Activated CD8-positive, alpha-beta memory T cell treated with anti-CD3 and anti-CD28 coated beads, Interleukin-2, amount 50 U/mL, for 1 hour (primary cell): ENCODE results near the gene PHLDB2.
A peak's percentile ranks its signal among the peaks of the same experiment; 100 is the strongest.
"Not testable (repeated sequence)": the region's sequence is repeated elsewhere in the genome, so short reads cannot be mapped to it uniquely, and the experiment has no call there.

ENCODE experiments used
- DNase-seq: peaks from one replicate; pipeline ENCODE4 v3.0.0-alpha.2; 2020; ENCODE audit errors: extremely low read depth

Gene PHLDB2

DNA sequence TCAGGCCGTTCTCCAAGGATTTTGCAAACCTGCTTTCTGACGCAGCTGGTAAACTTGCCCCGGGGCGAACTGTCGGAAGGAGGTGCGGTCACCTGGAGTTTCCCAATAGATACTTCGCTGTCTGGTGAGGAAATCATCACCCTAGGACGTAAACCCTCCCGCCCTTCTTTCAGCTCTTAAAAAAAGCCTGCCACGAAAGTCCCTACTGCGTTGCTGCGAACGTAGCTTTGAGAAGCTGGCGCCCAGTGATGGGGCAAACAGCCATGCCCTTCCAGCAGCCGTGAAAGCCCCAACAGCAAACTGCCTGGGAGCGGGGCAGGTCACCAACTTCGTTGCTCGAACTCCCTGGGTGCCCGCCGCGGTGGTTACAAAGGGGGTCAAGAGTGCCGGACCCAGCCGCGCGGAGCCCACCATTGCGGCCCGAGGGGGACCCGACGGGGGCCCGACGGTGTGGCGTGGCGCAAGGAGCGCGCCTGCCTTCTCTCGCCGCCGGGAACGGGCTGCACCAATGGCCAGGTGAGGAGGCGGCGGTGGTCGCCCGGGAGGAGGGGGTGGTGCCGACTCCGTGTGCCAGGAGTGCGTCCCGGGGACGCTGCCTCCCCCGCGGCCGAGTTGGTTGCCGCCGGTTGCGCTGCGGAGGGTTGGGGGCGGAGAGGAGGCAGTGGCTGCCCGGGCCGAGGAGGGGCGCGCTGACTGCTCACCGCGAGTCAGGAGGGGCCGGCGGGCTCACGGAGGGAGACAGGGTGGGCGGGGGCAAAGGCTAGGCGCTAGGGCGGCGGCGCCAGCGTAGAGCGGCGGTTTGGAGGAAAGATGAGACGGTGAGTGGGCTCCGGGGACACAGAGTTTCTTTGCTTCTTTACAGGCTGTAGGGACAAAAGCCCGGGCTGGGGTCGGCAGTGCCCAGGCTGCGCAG is at the start of gene PHLDB2:
Gene PHLDB2, plus strand, starts transcription at position 205 of the 913 bp plus-strand sequence. CDS start 24,813 bp downstream, outside the sequence.
- peak; percentile 41 for DNase-seq

DNA sequence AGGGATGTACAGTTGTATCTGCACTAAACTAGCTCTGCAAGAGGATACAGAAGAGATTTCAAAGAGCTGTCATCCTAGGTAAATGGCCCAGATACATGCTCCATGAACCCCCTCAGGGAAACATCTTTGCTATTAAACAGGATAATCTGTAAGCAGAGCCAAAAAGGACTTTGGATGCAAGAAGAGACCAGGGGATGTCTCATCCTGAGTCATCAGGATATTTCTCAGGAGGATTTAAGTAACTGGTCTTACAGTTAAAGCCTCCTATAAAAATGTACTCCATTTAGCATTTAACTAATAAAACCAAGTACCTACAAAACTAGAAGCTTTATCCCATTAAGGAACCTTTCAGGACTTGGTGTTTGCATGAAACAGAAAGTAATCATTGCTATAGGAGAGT is 48.2 kb upstream of the PHLDB2 start:
- DNase-seq = no peak

DNA sequence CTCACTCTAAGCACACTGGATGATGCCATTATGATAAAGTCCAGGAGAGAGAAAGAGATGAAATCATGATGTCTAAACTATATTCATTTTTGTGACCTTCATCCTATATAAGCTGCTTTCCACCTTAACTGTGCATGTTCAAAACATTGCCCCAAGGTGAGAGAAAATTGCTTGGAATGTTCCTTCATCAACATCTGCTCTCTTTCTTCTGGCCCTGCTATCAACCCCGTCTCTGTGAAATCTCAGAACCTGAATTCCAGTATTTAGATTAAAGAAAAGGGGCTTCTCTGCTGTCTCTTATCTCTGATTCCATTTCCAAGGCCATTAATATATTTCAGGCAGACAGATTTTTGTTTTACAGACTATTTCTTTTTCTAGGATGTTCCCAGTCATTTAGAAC is 47.3 kb upstream of the PHLDB2 start:
- DNase-seq = no peak

DNA sequence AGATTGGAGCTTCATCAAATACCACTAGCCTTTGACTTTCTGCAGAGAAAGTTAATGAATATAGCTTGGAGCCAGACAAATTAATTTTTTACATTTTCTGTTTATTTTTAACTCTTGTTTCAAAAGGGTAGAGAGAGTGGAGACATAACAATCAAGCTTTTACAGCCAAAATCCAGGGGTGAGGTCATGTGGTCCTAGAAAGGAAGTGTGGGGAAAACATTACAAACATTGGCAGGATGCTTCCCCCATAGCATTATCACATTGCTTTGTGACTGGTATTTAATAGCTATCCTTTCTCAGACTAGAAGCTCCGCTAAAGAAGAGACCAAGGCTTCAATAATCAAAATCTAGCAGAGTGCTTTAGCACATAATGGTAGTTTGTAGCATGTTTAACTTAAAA is 46.4 kb upstream of the PHLDB2 start:
- DNase-seq = no peak

DNA sequence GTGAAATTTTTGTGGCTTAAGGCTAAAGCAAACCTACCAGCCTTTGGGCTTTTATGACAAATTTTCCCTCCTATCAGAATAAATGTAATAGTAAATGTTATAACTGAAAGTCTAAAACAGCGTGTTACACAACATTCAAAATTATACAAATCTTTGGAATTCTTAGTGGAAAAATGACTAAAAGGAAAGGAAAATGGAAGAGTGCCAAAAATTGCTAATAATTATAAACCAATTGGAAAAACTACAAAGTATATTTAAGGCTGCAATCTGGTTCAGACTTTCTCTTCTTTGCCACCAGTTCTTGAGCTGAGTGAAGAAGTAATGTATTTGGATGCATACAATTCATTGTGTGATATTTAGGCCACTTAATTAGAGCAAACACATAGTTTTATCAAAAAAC is 45.6 kb upstream of the PHLDB2 start:
- DNase-seq = no peak

DNA sequence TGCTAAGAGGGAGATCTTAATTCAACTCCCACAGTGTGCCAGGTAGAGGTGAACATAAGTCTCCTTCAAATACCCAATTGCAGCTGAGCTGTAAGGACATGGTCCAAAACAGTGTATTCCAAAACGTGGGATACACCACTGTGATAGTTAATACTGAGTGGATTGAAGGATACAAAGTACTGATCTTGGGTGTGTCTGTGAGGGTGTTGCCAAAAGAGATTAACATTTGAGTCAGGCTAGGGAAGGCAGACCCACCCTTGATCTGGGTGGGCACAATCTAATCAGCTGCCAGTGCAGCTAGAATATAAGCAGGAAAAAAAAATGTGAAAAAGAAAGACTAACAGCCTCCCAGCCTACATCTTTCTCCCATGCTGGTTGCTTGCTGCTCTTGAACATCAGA is 45.1 kb upstream of the PHLDB2 start:
- DNase-seq = no peak

DNA sequence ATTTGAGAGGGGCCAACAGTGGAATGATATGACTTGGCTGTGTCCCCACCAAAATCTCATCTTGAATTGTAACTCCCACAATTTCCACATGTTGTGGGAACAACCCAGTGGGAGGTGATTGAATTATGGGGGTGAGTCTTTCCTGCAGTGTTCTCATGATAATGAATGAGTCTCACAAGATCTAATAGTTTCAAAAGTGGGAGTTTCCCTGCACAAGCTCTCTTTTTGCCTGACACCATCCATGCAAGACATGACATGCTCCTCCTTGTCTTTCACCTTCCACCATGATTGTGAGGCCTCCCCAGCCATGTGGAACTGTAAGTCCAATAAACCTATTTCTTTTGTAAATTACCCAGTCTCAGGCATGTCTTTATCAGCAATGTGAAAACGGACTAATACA is 42.3 kb upstream of the PHLDB2 start:
- not testable (repeated sequence) for DNase-seq

- DNase-seq = no peak
These were observed 39.1 kb upstream of the PHLDB2 start for GRCh38 chr3:111819927-111820326.

GRCh38 chr3:111820651-111821050 is 38.4 kb upstream of the PHLDB2 start:
- DNase-seq = no peak

GRCh38 chr3:111821891-111822290 is 37.2 kb upstream of the PHLDB2 start:
- no peak for DNase-seq

- DNase-seq = no peak
These were observed 36.3 kb upstream of the PHLDB2 start for GRCh38 chr3:111822804-111823203.

GRCh38 chr3:111823341-111823855 is 35.7 kb upstream of the PHLDB2 start:
- DNase-seq = no peak

DNA sequence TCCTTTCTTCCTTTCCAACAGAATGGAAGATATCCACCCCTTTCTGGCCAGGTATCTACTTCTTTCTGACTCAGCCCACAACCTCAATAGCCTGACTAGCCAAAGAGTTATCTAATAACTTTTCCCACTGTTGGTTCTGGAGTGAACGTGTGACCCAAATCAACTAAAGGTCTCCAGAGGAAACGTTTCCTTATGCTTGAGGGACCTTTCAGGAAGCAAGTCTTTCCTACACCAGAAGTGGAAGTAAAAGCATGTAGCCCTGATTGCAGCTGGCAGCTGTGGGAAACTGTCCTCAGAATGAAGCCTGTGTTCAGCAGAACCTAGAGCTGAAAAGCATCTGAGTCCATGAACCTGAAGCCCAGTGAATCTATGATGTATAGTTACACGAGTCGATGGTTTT is 34.7 kb upstream of the PHLDB2 start:
- no peak for DNase-seq

- no peak for DNase-seq
These were observed 31.2 kb upstream of the PHLDB2 start for GRCh38 chr3:111827871-111828270.

DNA sequence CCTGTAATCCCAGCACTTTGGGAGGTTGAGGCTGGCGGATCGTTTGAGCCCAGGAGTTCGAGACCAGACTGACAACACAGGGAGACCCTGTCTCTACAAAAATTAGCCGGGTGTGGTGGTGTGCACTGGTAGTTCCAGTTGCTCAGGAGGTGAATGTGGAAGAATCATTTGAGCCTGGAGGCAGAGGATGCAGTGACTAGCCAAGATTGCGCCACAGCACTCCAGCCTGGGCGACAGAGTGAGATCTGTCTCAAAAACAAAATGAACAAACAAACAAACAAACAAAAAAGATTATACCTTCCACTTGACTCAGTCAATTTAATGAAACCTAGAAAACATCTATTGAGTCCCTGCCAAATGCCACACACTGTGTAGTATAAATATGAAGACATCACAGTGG is 30.5 kb upstream of the PHLDB2 start:
- no peak for DNase-seq

DNA sequence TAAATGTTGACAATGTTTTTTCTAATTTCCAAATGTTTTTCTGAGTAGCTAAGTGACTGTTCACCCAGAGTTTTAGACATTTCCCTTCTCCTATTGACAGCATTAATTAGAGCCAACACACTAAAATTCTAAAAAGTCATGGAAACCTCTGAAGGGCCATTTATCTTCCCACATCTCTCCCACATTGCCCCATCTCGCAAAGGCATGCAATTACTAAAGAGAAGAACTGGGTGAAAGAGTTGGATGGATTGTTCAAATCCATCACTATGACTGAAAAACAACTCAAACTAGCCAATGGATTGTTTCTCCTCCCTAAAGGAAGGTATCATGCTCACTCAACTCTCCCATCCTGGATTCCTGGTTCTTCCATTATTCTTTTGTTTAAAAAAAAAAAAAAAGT is 30.0 kb upstream of the PHLDB2 start:
- DNase-seq = no peak

DNA sequence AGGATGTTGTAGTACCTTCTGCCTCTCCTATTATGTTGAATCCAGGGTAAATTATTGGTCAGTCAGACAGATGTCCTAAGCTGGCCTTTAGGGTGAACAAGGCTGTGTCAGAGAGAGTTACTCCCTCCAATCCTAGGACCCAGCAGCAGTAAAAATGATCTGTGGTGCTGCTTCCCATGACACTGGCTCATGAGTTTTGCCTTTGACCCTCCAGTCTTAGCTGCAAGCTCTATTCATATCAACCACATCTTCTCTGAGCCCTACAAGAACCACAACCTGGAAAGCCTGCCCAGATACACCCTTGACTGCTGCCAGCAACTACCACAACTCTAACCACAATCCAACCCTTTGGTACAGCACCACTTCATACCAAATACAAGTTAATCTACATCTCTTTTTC is 27.2 kb upstream of the PHLDB2 start:
- no peak for DNase-seq

GRCh38 chr3:111837112-111837511 is 22.0 kb upstream of the PHLDB2 start:
- DNase-seq = no peak

DNA sequence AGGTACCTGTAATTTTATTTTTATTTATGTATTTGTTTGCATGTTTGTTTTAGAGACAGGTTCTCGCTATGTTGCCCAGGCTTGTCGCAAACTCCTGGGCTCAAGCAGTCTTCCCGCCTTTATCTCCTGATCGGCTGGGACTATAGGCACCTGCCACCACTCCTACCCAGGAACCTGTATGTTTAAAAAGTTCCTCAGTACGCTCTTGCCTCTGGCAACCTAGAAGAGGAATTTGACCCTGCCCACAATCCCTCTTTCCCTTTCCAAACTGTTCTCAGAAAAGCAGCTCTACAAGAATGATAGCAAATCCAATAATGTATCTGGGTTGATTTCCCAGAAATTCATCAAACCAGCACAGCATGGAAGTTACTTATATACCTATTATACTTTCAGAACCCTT is 20.9 kb upstream of the PHLDB2 start:
- no peak for DNase-seq

- DNase-seq = no peak
These were observed 13.0 kb upstream of the PHLDB2 start for GRCh38 chr3:111846039-111846438.

- no peak for DNase-seq
These were observed 12.3 kb upstream of the PHLDB2 start for GRCh38 chr3:111846717-111847116.

DNA sequence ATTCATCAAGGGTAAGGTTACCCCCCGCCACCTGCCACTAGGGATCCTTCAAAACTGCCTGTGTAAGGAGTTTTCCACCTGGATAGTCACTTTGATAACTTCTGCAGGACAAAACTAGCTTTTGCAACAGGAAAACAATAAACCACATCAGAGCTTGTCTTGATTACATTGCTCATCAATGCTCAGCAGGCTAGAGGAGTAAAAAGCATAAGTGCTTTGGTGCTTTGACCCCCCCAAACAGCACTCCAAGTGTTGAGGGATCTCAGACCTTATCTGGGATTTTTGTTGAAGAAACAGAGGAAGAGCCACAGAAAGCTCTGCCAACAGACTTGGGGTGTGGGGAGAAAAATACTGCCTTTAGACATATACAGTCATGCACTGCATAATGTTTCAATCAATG is 10.8 kb upstream of the PHLDB2 start:
- no peak for DNase-seq

GRCh38 chr3:111848778-111849177 is 10.3 kb upstream of the PHLDB2 start:
- no peak for DNase-seq

- no peak for DNase-seq
These were observed 8.5 kb upstream of the PHLDB2 start for GRCh38 chr3:111850537-111850936.
